H1 (cell line): ENCODE measurements around the gene KDM8. TPM values are rescaled to one million over a fixed set of nuclear protein-coding genes. Genes with fewer than 3 reads are reported as not detected.

Source experiments
- CTCF ChIA-PET: fragments of 300-600 bp; sonication (Branson Sonifier 250); formaldehyde crosslinking; loops from one replicate; lab custom pipeline; 2021; ENCODE audit not compliant: partially characterized antibody; lab: Charles Lee
- POLR2A ChIA-PET: fragments of 300-600 bp; sonication (Branson Sonifier 250); formaldehyde crosslinking; loops from one replicate; lab custom pipeline; 2021; ENCODE audit warnings: inconsistent platforms; ENCODE audit not compliant: partially characterized antibody; lab: Charles Lee
- DNase-seq, 2 experiments: peaks; one replicate each; pipeline versions ENCODE4 v3.0.0 to v3.0.0-alpha.2; 2010 to 2022; ENCODE audit warnings: low spot score in 2 of 2, low read depth in 1 of 2, mixed read lengths in 1 of 2
- FAIRE-seq: peaks from 2 replicates; lab custom pipeline; 2011; peaks lifted over from hg19 to GRCh38; lab: Jason Lieb, UNC
- H2AFZ ChIP-seq: 2 replicates; pipeline ENCODE4 v1.8.1; 2012; ENCODE audit warnings: low read length, inconsistent platforms
- H2AK5ac ChIP-seq: 2 replicates; pipeline ENCODE4 v1.6.1; 2013; ENCODE audit warnings: low read depth, low read length
- H2BK120ac ChIP-seq: replicated peaks from 2 replicates; pipeline ENCODE3; 2013; ENCODE audit warnings: low read depth, low read length, inconsistent platforms
- H2BK12ac ChIP-seq: 2 replicates; pipeline ENCODE4 v1.6.1; 2013; ENCODE audit warnings: low read depth, low read length
- H2BK15ac ChIP-seq: 2 replicates; pipeline ENCODE4 v1.6.1; 2013; ENCODE audit warnings: low read length
- H2BK20ac ChIP-seq: 2 replicates; pipeline ENCODE4 v1.6.1; 2013; ENCODE audit warnings: low read length
- H2BK5ac ChIP-seq: 2 replicates; pipeline ENCODE4 v1.6.1; 2013; ENCODE audit warnings: low read depth, low read length
- H3K14ac ChIP-seq: 2 replicates; pipeline ENCODE4 v1.6.1; 2013; ENCODE audit warnings: inconsistent platforms; ENCODE audit not compliant: insufficient read length
- H3K18ac ChIP-seq: 2 replicates; pipeline ENCODE4 v1.6.1; 2013; ENCODE audit warnings: low read length; ENCODE audit errors: extremely low read depth
- H3K23ac ChIP-seq: 2 replicates; pipeline ENCODE4 v1.6.1; 2013; ENCODE audit warnings: inconsistent platforms; ENCODE audit not compliant: insufficient read length
- H3K23me2 ChIP-seq: 2 replicates; pipeline ENCODE4 v1.6.1; 2013; ENCODE audit warnings: low read depth, low read length
- H3K27ac ChIP-seq: 2 replicates; pipeline ENCODE4 v1.6.1; 2011; ENCODE audit warnings: low read depth, low read length, inconsistent platforms
- H3K27me3 ChIP-seq, 4 experiments: replicated peaks in 1 of 4; 1 replicate in 1 of 4; 2 replicates in 3 of 4; pipeline versions ENCODE4 v1.6.1 to v1.8.1; 2011 to 2013; ENCODE audit warnings: low read length in 3 of 4, mild to moderate bottlenecking in 3 of 4, inconsistent platforms in 2 of 4, mixed read lengths in 2 of 4, moderate library complexity in 1 of 4; ENCODE audit not compliant: control insufficient read depth in 3 of 4, insufficient read depth in 3 of 4; ENCODE audit errors: extremely low read depth in 1 of 4
- H3K36me3 ChIP-seq, 4 experiments: 2 replicates each; pipeline versions ENCODE4 v1.6.1 to v1.8.1; 2011 to 2013; ENCODE audit warnings: mild to moderate bottlenecking in 4 of 4, low read length in 3 of 4, moderate library complexity in 2 of 4, control low read depth in 1 of 4, inconsistent platforms in 1 of 4; ENCODE audit not compliant: insufficient read depth in 4 of 4, control insufficient read depth in 2 of 4
- H3K4ac ChIP-seq: replicated peaks from 2 replicates; pipeline ENCODE3; 2013; ENCODE audit warnings: low read length, low read depth, mixed read lengths, inconsistent platforms; ENCODE audit not compliant: insufficient read length
- H3K4me1 ChIP-seq, 4 experiments: replicated peaks in 1 of 4; 1 replicate in 1 of 4; 2 replicates in 3 of 4; pipeline versions ENCODE4 v1.6.1 to v1.8.1; 2011 to 2013; ENCODE audit warnings: low read length in 3 of 4, inconsistent platforms in 2 of 4, mixed read lengths in 1 of 4; ENCODE audit not compliant: insufficient read depth in 4 of 4, control insufficient read depth in 3 of 4
- H3K4me2 ChIP-seq, 2 experiments: 2 replicates each; pipeline versions ENCODE4 v1.6.1 to v1.8.1; 2011 to 2013; ENCODE audit warnings: low read depth in 2 of 2, low read length in 2 of 2, control low read depth in 1 of 2, inconsistent platforms in 1 of 2, mild to moderate bottlenecking in 1 of 2; ENCODE audit not compliant: insufficient read depth in 1 of 2
- H3K4me3 ChIP-seq, 4 experiments: fragments of 200-600, 300-600 bp in 1 of 4; sonication (generic), shearing (Covaris generic), sonication (Bioruptor Twin) in 1 of 4; 2 replicates each; pipeline versions ENCODE4 v1.5.1 to v1.8.1; 2011 to 2016; ENCODE audit warnings: low read length in 4 of 4, low read depth in 3 of 4, control low read depth in 2 of 4, inconsistent platforms in 2 of 4, mild to moderate bottlenecking in 2 of 4, mixed read lengths in 1 of 4, moderate library complexity in 1 of 4; ENCODE audit not compliant: insufficient read depth in 2 of 4; ENCODE audit errors: extremely low read depth in 1 of 4
- H3K56ac ChIP-seq: replicated peaks from 2 replicates; pipeline ENCODE3; 2013; ENCODE audit warnings: low read depth, mild to moderate bottlenecking, mixed read lengths, low read length, inconsistent platforms; ENCODE audit not compliant: insufficient read length
- H3K79me1 ChIP-seq: 2 replicates; pipeline ENCODE4 v1.6.1; 2013; ENCODE audit warnings: low read depth, low read length, control low read depth
- H3K79me2 ChIP-seq, 2 experiments: 2 replicates each; pipeline versions ENCODE4 v1.6.1 to v1.8.1; 2012 to 2013; ENCODE audit warnings: low read length in 2 of 2, mild to moderate bottlenecking in 2 of 2, inconsistent platforms in 1 of 2; ENCODE audit not compliant: insufficient read depth in 2 of 2, control insufficient read depth in 1 of 2
- H3K9ac ChIP-seq, 4 experiments: replicated peaks in 1 of 4; 1 replicate in 1 of 4; 2 replicates in 3 of 4; pipeline versions ENCODE4 v1.6.1 to v1.8.1; 2011 to 2013; ENCODE audit warnings: low read depth in 3 of 4, low read length in 3 of 4, control low read depth in 2 of 4, mild to moderate bottlenecking in 2 of 4, moderate library complexity in 2 of 4, inconsistent platforms in 1 of 4; ENCODE audit errors: extremely low read depth in 1 of 4
- H3K9me3 ChIP-seq, 2 experiments: 2 replicates each; pipeline versions ENCODE4 v1.6.1 to v1.8.1; 2012 to 2013; ENCODE audit warnings: mild to moderate bottlenecking in 2 of 2, moderate library complexity in 2 of 2, control low read depth in 1 of 2, inconsistent platforms in 1 of 2, low read depth in 1 of 2, low read length in 1 of 2, mixed read lengths in 1 of 2; ENCODE audit not compliant: insufficient read depth in 2 of 2
- H4K20me1 ChIP-seq, 2 experiments: replicated peaks in 1 of 2; 2 replicates each; pipeline versions ENCODE3 to v1.8.1; 2011 to 2013; ENCODE audit warnings: inconsistent platforms in 2 of 2, low read length in 2 of 2, mild to moderate bottlenecking in 1 of 2; ENCODE audit not compliant: insufficient read depth in 2 of 2, control insufficient read depth in 1 of 2
- H4K5ac ChIP-seq: 2 replicates; pipeline ENCODE4 v1.6.1; 2013; ENCODE audit warnings: low read length, low read depth, mixed read lengths, inconsistent platforms; ENCODE audit not compliant: insufficient read length
- H4K8ac ChIP-seq: 2 replicates; pipeline ENCODE4 v1.8.0; 2013; ENCODE audit warnings: mild to moderate bottlenecking, moderate library complexity, low read length, inconsistent platforms; ENCODE audit not compliant: insufficient read depth; ENCODE audit errors: extremely low read depth
- H4K91ac ChIP-seq: replicated peaks from 2 replicates; pipeline ENCODE3; 2013; ENCODE audit warnings: low read length, mixed read lengths, inconsistent platforms; ENCODE audit not compliant: insufficient read length
- CEBPB ChIP-seq: IDR thresholded peaks from 2 replicates; pipeline ENCODE4 v1.6.1; 2012; ENCODE audit warnings: low read depth, low read length
- CTBP2 ChIP-seq: IDR thresholded peaks from 2 replicates; pipeline ENCODE4 v1.7.0; 2011; ENCODE audit warnings: borderline replicate concordance, mild to moderate bottlenecking, moderate library complexity, mixed read lengths, low read length; ENCODE audit not compliant: insufficient read depth, insufficient read length
- CTCF ChIP-seq, 3 experiments: IDR thresholded peaks; 1 replicate in 2 of 3; 2 replicates in 1 of 3; pipeline versions ENCODE4 v1.5.1 to v1.6.1; 2011; ENCODE audit warnings: low read length in 3 of 3, mild to moderate bottlenecking in 3 of 3, inconsistent platforms in 2 of 3, low read depth in 1 of 3, moderate library complexity in 1 of 3; ENCODE audit not compliant: insufficient read depth in 1 of 3; ENCODE audit errors: control extremely low read depth in 1 of 3
- EP300 ChIP-seq, 2 experiments: IDR thresholded peaks; 1 replicate in 1 of 2; 2 replicates in 1 of 2; pipeline ENCODE4 v1.6.1; 2011 to 2012; ENCODE audit warnings: low read depth in 2 of 2, low read length in 2 of 2, mild to moderate bottlenecking in 2 of 2, borderline replicate concordance in 1 of 2, inconsistent platforms in 1 of 2, moderate library complexity in 1 of 2
- NANOG ChIP-seq: IDR thresholded peaks from 2 replicates; pipeline ENCODE4 v1.6.1; 2011; ENCODE audit warnings: low read length, low read depth, mild to moderate bottlenecking, inconsistent platforms; ENCODE audit not compliant: insufficient read depth, poor library complexity, severe bottlenecking
- NRF1 ChIP-seq: IDR thresholded peaks from 2 replicates; pipeline ENCODE4 v1.6.1; 2011; ENCODE audit warnings: mild to moderate bottlenecking, low read depth, low read length, improper control_type of control experiment
- RAD21 ChIP-seq, 2 experiments: IDR thresholded peaks in 1 of 2; conservative IDR thresholded peaks in 1 of 2; 2 replicates each; pipeline ENCODE4 v1.6.1; 2011; ENCODE audit warnings: low read depth in 2 of 2, low read length in 2 of 2, improper control_type of control experiment in 1 of 2, inconsistent platforms in 1 of 2, mild to moderate bottlenecking in 1 of 2, moderate library complexity in 1 of 2
- SUZ12 ChIP-seq: fragments of 200-600 bp; sonication (generic); IDR thresholded peaks from 2 replicates; pipeline ENCODE4 v1.6.1; 2012; ENCODE audit warnings: mild to moderate bottlenecking, inconsistent platforms, low read length, moderate library complexity, mixed read lengths
- ZNF274 ChIP-seq: IDR thresholded peaks from 2 replicates; pipeline ENCODE4 v1.7.0; 2012; ENCODE audit warnings: low read length, borderline replicate concordance; ENCODE audit errors: extremely low read depth
- WGBS, 2 experiments: shearing (Covaris generic) in 1 of 2; methylation state at CpG; one replicate each; pipeline versions ENCODE4 v1.1.6 to v1.1.7; 2013 to 2015; ENCODE audit warnings: low lambda C conversion rate in 2 of 2, mixed read lengths in 2 of 2, inconsistent platforms in 1 of 2, low coverage in 1 of 2, missing lambda C conversion rate in 1 of 2; ENCODE audit not compliant: insufficient replicate concordance in 2 of 2, insufficient coverage in 1 of 2, insufficient read length in 1 of 2; ENCODE audit errors: extremely low coverage in 1 of 2, missing lambda C conversion rate in 1 of 2; 5-methylcytosine and 5-hydroxymethylcytosine counted together
- polyA plus RNA-seq, 7 experiments: library from polyadenylated mRNA; depleted of rRNA in 3 of 7; stranded (reverse) in 5 of 7; unstranded in 2 of 7; fragments of >200 nt in 5 of 7; fragments of 200-250 nt in 2 of 7; gene quantifications; 1 replicate in 5 of 7; 2 replicates in 1 of 7; 4 replicates in 1 of 7; pipeline versions ENCODE4 v1.2.1 to v1.2.3, GENCODE V29; 2011 to 2013; ENCODE audit warnings: missing spikeins in 2 of 7, mixed read lengths in 2 of 7
- total RNA-seq: library from RNA; stranded (reverse); fragmentation: NEBNext Ultra II Directional; extraction: Animal tissue kit (Norgen Biotek cat#: 25700); gene quantifications from 2 replicates; pipeline ENCODE4 v1.2.1, GENCODE V29; 2021

Gene KDM8
- total and polyA plus RNA-seq, 2 of the 8 experiments (the other 6 are each of a cell fraction or from before 2014, with no cell fraction given): 10.3 to 12.8 TPM

- H3K23ac ChIP-seq: no peak overlapping the region
- no peak overlapping the region for H4K5ac ChIP-seq
- H3K36me3 ChIP-seq: no peaks in the 10 kb centered on the region
- H3K4ac ChIP-seq: no peak overlapping the region
- H3K14ac ChIP-seq: no peak overlapping the region
- H3K56ac ChIP-seq: no peak overlapping the region
- H3K4me1 ChIP-seq: 0 out of 7 replicates have a peak, but pooled peaks cover 0 to 2% (median 0%) of the 10 kb centered on the region in 4 experiments
- H2BK15ac ChIP-seq: no peak overlapping the region
- H2BK20ac ChIP-seq: no peak overlapping the region
- H2AFZ ChIP-seq: no peak overlapping the region
- POLR2A ChIA-PET: interaction anchor here (1.0 to 3.5 kb wide), 3 partner anchors 10 to 21 kb away, joined by 3 to 13 read pairs (median 3); partner anchors contain the start of gene KDM8
- no peak overlapping the region for H2BK120ac ChIP-seq
- H3K23me2 ChIP-seq: no peaks in the 10 kb centered on the region
- no peak overlapping the region for H4K91ac ChIP-seq
- H4K8ac ChIP-seq: no peak overlapping the region; the same call in 1 of the 2 replicates
- FAIRE-seq: no peak
- no peak overlapping the region for H2BK5ac ChIP-seq
- no peak overlapping the region for H3K9ac ChIP-seq
- no peaks in the 10 kb centered on the region for H4K20me1 ChIP-seq
- 0 out of 2 replicates have a peak overlapping the region, but pooled peaks have one; percentile 17 for H2BK12ac ChIP-seq
- no peak overlapping the region for H3K4me3 ChIP-seq
- no peak overlapping the region for H3K4me2 ChIP-seq
- DNase-seq: no peak
- no peaks in the 10 kb centered on the region for H3K79me2 ChIP-seq
- H2AK5ac ChIP-seq: no peak overlapping the region
- H3K27me3 ChIP-seq: no peaks in the 10 kb centered on the region
- CTCF ChIA-PET: interaction anchor here (1.2 to 7.6 kb wide), 13 partner anchors 9 to 232 kb away, joined by 3 to 73 read pairs (median 6); no protein-coding TSS in a partner anchor
- no peaks in the 10 kb centered on the region for H3K79me1 ChIP-seq
- 89% methylated on average over 19 of the region's 19 CpGs; no CpG with 5 or more reads in 1 of the 2 experiments for WGBS, 2 experiments
- H3K27ac ChIP-seq: no peak overlapping the region; the same call in 1 of the 2 replicates
- no peak overlapping the region for H3K18ac ChIP-seq
- no peaks in the 10 kb centered on the region for H3K9me3 ChIP-seq
- TF ChIP-seq SUZ12 (no peak), NRF1 (no peak), RAD21 (IDR thresholded peaks at IDR 0.05 in 1 of 2, conservative IDR thresholded peaks at IDR 0.05 in 1 of 2; ENCODE audit: low read depth in 2 of 2, low read length in 2 of 2) (no peak), NANOG (no peak), CTCF (IDR thresholded peaks at IDR 0.05; ENCODE audit: control extremely low read depth in 1 of 3, insufficient read depth in 1 of 3, low read depth in 1 of 3, low read length in 3 of 3) (no peak), ZNF274 (no peak), CTBP2 (no peak), EP300 (IDR thresholded peaks at IDR 0.05; ENCODE audit: borderline replicate concordance in 1 of 2, low read depth in 2 of 2, low read length in 2 of 2) (no peak), CEBPB (no peak)
These were observed 21.5 kb downstream of the KDM8 start for GRCh38 chr16:27224741-27225300.
